ENCODE measurements around the gene SLC43A2. TPM values are rescaled to one million over a fixed set of nuclear protein-coding genes. Genes with fewer than 3 reads are reported as not detected.

The SLC43A2 gene
- total and polyA plus RNA-seq, 10 of the 15 experiments (the other 5 are each of a cell fraction or from before 2014, with no cell fraction given): 0.03 to 14.0 (median 5.3) TPM

GRCh38 chr17:1592751-1593629 lies 35.6 kb downstream of the SLC43A2 start (continued):
- 0 out of 2 replicates have a peak, but pooled peaks have one; percentile 27 for TF ChIP-seq RBBP5 (conservative IDR thresholded peaks at IDR 0.05)
- TF ChIP-seq NR2C2 (IDR thresholded peaks at IDR 0.05; ENCODE audit: borderline replicate concordance, control insufficient read depth, insufficient read length, low read depth): no peak
- TF ChIP-seq SPI1 (IDR thresholded peaks at IDR 0.05; ENCODE audit: borderline replicate concordance, insufficient read depth, low read depth, low read length): no peak
- TF ChIP-seq ZNF687 (IDR thresholded peaks at IDR 0.05): peak; percentile 94
- peak; percentile 100 for TF ChIP-seq TCF3 (IDR thresholded peaks at IDR 0.05; ENCODE audit: borderline replicate concordance, insufficient read depth, low read depth, low read length)
- no peak for TF ChIP-seq RAD21 (IDR thresholded peaks at IDR 0.05; ENCODE audit: insufficient read depth, low read depth, low read length)
- TF ChIP-seq RUNX3 (IDR thresholded peaks at IDR 0.05; ENCODE audit: low read length): peak; percentile 88
- TF ChIP-seq MEF2A (IDR thresholded peaks at IDR 0.05; ENCODE audit: insufficient read depth, low read depth, low read length): 0 out of 2 replicates have a peak, but pooled peaks have one; percentile 21
- peak; percentile 100 for TF ChIP-seq TCF12 (IDR thresholded peaks at IDR 0.05; ENCODE audit: low read depth, low read length)
- TF ChIP-seq, protein P1, sequence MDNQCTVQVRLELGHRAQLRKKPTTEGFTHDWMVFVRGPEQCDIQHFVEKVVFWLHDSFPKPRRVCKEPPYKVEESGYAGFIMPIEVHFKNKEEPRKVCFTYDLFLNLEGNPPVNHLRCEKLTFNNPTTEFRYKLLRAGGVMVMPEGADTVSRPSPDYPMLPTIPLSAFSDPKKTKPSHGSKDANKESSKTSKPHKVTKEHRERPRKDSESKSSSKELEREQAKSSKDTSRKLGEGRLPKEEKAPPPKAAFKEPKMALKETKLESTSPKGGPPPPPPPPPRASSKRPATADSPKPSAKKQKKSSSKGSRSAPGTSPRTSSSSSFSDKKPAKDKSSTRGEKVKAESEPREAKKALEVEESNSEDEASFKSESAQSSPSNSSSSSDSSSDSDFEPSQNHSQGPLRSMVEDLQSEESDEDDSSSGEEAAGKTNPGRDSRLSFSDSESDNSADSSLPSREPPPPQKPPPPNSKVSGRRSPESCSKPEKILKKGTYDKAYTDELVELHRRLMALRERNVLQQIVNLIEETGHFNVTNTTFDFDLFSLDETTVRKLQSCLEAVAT (IDR thresholded peaks at IDR 0.05): no peak
- no peak for TF ChIP-seq YBX1 (IDR thresholded peaks at IDR 0.05)
- TF ChIP-seq NFYB (IDR thresholded peaks at IDR 0.05; ENCODE audit: insufficient read depth, low read depth, low read length): no peak
- peak; percentile 94 for TF ChIP-seq FOXM1 (IDR thresholded peaks at IDR 0.05; ENCODE audit: low read depth, low read length)
- no peak for TF ChIP-seq PRDM15 (CRISPR knock-in tag; IDR thresholded peaks at IDR 0.05)
- no peak for TF ChIP-seq EGR1 (IDR thresholded peaks at IDR 0.05; ENCODE audit: borderline replicate concordance in 1 of 2, low read depth in 2 of 2, low read length in 2 of 2)
- TF ChIP-seq, protein P2, sequence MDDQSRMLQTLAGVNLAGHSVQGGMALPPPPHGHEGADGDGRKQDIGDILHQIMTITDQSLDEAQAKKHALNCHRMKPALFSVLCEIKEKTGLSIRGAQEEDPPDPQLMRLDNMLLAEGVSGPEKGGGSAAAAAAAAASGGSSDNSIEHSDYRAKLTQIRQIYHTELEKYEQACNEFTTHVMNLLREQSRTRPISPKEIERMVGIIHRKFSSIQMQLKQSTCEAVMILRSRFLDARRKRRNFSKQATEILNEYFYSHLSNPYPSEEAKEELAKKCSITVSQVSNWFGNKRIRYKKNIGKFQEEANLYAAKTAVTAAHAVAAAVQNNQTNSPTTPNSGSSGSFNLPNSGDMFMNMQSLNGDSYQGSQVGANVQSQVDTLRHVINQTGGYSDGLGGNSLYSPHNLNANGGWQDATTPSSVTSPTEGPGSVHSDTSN (IDR thresholded peaks at IDR 0.05; ENCODE audit: insufficient replicate concordance, low read depth, low read length): no peak
- no peak for TF ChIP-seq WRNIP1 (IDR thresholded peaks at IDR 0.05; ENCODE audit: borderline replicate concordance, low read depth, low read length)
- TF ChIP-seq ZNF217 (IDR thresholded peaks at IDR 0.05): no peak

Measured in GM12878 (cell line).